Measurements from ENCODE around the gene STPG2.

Gene STPG2

DNA sequence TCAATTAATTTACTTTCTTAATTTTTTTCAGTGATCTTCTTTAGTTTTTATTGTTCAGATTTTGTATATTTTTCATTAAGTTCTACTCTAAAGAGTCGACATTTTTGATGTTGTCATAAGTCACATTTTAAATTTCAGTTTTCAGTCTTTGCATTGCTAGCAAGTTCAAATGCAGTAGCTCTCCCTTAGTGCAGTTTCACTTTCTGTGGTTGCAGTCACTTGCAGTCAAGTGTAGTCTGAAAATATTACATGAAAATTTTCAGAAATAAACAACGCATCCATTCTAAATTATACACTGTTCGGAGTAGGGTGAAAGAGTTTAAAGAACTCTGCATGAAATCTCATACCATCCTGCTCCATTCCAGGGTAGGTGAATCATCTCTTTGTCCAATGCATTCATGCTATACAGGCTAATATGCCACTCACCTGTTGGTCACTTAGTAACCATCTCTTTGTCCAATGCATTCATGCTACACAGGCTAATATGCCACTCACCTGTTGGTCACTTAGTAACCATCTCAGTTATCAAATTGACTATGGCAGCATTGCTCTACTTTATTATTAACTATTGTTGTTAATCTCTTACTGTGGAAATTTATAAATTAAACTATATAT, 356.9 kb downstream of the STPG2 start:
- TF ChIP-seq, protein P1, sequence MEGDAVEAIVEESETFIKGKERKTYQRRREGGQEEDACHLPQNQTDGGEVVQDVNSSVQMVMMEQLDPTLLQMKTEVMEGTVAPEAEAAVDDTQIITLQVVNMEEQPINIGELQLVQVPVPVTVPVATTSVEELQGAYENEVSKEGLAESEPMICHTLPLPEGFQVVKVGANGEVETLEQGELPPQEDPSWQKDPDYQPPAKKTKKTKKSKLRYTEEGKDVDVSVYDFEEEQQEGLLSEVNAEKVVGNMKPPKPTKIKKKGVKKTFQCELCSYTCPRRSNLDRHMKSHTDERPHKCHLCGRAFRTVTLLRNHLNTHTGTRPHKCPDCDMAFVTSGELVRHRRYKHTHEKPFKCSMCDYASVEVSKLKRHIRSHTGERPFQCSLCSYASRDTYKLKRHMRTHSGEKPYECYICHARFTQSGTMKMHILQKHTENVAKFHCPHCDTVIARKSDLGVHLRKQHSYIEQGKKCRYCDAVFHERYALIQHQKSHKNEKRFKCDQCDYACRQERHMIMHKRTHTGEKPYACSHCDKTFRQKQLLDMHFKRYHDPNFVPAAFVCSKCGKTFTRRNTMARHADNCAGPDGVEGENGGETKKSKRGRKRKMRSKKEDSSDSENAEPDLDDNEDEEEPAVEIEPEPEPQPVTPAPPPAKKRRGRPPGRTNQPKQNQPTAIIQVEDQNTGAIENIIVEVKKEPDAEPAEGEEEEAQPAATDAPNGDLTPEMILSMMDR (IDR thresholded peaks at IDR 0.05; ENCODE audit: insufficient read depth, low read length, poor library complexity, severe bottlenecking), result no peak
- no peak overlapping the region for H3K4me3 ChIP-seq (replicated peaks; ENCODE audit: low read depth, low read length)
- no peaks in the 10 kb centered on the region for H3K27me3 ChIP-seq (replicated peaks; ENCODE audit: control insufficient read depth, insufficient read depth, low read length)
- no peaks in the 10 kb centered on the region for H3K36me3 ChIP-seq (ENCODE audit: control insufficient read depth, insufficient read depth, low read length)
- DNase-seq (ENCODE audit: extremely low read depth, insufficient read length), result no peak

DNA sequence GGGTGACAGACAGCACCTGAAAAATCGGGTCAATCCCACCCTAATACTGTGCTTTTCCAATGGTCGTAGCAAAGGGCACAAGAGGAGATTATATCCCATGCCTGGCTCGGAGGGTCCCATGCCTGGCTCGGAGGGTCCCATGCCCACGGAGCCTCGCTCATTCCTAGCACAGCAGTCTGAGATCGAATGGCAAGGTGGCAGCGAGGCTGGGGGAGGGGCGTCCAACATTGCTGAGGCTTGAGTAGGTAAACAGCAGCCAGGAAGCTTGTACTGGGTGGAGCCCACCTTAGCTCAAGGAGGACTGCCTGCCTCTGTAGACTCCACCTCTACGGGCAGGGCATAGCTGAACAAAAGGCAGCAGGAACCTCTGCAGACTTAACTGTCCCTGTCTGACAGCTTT, 365.1 kb downstream of the STPG2 start:
- no peak for DNase-seq (ENCODE audit: extremely low read depth, insufficient read length)
- TF ChIP-seq, protein P1 (IDR thresholded peaks at IDR 0.05; ENCODE audit: insufficient read depth, low read length, poor library complexity, severe bottlenecking), result no peak

DNA sequence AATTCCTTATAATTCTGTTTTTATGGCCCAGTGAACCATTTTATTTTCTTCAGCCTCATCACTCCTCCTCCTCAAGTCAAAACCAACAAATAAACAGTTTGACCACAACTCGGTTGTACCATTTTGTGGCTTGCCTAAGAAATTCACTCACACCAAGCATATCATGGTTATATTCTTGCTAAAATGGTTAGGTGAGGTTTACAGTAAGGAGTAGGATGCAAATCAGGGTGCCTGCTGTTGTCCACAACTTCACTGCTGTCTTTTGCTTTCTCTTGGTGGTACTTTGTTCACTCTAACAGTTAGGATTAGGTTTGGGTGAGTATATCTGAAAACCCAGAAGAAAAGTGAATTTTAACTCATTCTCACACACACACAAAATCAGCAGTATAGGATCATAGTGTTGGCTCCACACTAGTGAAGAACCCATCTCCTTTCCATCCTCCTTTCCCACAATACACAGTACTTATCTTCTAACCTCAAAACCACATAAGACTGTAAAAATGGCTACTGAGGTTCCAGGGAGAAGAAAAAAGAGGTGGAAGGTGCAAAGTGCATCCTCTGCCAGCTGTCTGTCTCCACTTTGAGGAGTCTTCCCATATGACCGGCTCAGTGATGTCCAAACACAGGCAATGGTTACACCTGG, 368.8 kb downstream of the STPG2 start:
- Histone ChIP-seq H3K36me3 (ENCODE audit: control insufficient read depth, insufficient read depth, low read length) (no peaks in the 10 kb centered on the region), H3K27me3 (replicated peaks; ENCODE audit: control insufficient read depth, insufficient read depth, low read length) (no peaks in the 10 kb centered on the region), H3K4me3 (replicated peaks; ENCODE audit: low read depth, low read length) (no peak overlapping the region)
- TF ChIP-seq, protein P1 (IDR thresholded peaks at IDR 0.05; ENCODE audit: insufficient read depth, low read length, poor library complexity, severe bottlenecking), result no peak
- DNase-seq (ENCODE audit: extremely low read depth, insufficient read length), result no peak

More for the DNA sequence above, 365.1 kb downstream of the STPG2 start:
- Histone ChIP-seq H3K36me3 (ENCODE audit: control insufficient read depth, insufficient read depth, low read length) (no peaks in the 10 kb centered on the region), H3K27me3 (replicated peaks; ENCODE audit: control insufficient read depth, insufficient read depth, low read length) (no peaks in the 10 kb centered on the region), H3K4me3 (replicated peaks; ENCODE audit: low read depth, low read length) (no peak overlapping the region)

DNA sequence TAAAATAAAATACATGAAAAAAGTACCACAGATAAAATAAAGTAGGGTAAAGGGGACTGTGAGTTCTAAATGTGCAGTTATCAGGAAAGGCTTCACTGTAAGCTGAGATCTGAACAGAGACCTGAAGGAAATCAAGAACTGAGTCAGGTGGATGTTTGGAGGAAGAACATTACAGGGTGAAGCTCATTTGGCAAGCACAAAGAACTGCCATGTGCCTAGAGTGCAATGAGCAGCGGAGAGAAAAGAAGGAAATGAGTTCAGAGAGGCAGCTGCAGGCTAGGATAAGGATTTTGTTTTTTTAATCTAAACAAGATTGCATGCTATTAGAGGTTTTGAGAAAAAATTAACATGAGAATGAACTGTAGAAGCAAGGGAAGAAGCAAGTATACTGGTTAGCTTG, 373.1 kb downstream of the STPG2 start:
- TF ChIP-seq, protein P1 (IDR thresholded peaks at IDR 0.05; ENCODE audit: insufficient read depth, low read length, poor library complexity, severe bottlenecking), result no peak
- no peak for DNase-seq (ENCODE audit: extremely low read depth, insufficient read length)
- Histone ChIP-seq H3K36me3 (ENCODE audit: control insufficient read depth, insufficient read depth, low read length) (no peaks in the 10 kb centered on the region), H3K4me3 (replicated peaks; ENCODE audit: low read depth, low read length) (no peak overlapping the region), H3K27me3 (replicated peaks; ENCODE audit: control insufficient read depth, insufficient read depth, low read length) (no peaks in the 10 kb centered on the region)

DNA sequence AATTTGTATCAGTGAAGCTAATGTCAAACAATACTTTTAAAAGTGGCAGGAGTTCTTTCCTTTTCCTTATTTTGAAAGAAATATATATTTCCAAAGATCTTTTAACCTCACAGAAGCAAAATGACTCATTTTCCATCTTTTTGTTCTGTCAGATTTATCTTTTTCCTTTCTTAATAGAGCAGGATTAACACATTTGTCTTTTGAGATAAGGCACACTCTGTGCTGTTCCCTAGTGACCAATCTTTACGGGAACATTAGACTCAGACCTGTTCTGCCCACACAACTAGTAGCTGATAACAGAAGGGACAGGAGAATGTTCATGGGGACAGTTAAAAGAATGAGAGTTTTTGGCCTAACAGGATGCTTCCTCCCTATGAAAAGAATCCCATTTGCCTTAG, 381.2 kb downstream of the STPG2 start:
- TF ChIP-seq, protein P1 (IDR thresholded peaks at IDR 0.05; ENCODE audit: insufficient read depth, low read length, poor library complexity, severe bottlenecking), result no peak
- Histone ChIP-seq H3K4me3 (replicated peaks; ENCODE audit: low read depth, low read length) (no peak overlapping the region), H3K27me3 (replicated peaks; ENCODE audit: control insufficient read depth, insufficient read depth, low read length) (no peaks in the 10 kb centered on the region), H3K36me3 (ENCODE audit: control insufficient read depth, insufficient read depth, low read length) (no peaks in the 10 kb centered on the region)
- no peak for DNase-seq (ENCODE audit: extremely low read depth, insufficient read length)

Measured in GM06990 (cell line).